ENCODE data around the gene ZNF619.

DNA sequence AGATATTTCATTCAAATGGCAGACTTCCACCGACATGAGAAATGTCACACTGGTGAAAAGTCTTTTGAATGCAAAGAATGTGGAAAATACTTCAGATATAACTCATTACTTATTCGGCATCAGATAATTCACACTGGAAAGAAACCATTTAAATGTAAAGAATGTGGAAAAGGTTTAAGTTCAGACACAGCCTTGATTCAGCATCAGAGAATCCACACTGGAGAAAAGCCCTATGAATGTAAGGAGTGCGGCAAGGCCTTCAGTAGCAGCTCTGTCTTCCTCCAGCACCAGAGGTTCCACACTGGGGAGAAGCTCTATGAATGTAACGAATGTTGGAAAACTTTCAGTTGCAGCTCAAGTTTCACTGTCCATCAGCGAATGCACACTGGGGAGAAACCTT, 39.3 kb downstream of the ZNF619 start:
- TF ChIP-seq, protein P1, sequence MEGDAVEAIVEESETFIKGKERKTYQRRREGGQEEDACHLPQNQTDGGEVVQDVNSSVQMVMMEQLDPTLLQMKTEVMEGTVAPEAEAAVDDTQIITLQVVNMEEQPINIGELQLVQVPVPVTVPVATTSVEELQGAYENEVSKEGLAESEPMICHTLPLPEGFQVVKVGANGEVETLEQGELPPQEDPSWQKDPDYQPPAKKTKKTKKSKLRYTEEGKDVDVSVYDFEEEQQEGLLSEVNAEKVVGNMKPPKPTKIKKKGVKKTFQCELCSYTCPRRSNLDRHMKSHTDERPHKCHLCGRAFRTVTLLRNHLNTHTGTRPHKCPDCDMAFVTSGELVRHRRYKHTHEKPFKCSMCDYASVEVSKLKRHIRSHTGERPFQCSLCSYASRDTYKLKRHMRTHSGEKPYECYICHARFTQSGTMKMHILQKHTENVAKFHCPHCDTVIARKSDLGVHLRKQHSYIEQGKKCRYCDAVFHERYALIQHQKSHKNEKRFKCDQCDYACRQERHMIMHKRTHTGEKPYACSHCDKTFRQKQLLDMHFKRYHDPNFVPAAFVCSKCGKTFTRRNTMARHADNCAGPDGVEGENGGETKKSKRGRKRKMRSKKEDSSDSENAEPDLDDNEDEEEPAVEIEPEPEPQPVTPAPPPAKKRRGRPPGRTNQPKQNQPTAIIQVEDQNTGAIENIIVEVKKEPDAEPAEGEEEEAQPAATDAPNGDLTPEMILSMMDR (IDR thresholded peaks at IDR 0.05) = no peak
- TF ChIP-seq POLR2A (IDR thresholded peaks at IDR 0.05) = no peak
